Suppressor macrophage (primary cell): ENCODE results near the gene TAF6.
"Not testable (repeated sequence)": the region's sequence is repeated elsewhere in the genome, so short reads cannot be mapped to it uniquely, and the experiment has no call there.

Source experiments
- DNase-seq, 4 experiments: peaks; one replicate each; pipeline ENCODE4 v3.0.0-alpha.2; 2020 to 2022

The TAF6 gene

DNA sequence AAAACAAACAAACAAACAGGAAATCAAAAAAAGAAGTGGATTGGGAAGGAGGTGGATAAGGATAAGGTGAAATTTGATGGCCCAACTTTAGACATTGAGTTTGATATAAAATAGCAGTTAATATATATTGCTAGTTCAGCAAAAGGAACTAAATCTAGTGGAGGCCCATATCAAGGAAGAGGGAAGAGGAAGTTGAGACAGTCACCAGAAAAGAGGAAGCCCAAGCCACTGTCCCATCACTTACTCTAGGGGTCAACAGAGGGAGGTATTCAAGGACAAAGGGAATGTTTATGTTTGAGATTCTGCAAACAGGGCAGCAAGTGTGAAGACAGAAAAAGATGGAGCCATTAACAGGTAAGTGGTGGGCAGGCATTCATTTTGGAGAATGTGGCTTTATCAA lies 33.2 kb upstream of the TAF6 start:
- peak; percentile 66 to 87 (median 78) for DNase-seq

DNA sequence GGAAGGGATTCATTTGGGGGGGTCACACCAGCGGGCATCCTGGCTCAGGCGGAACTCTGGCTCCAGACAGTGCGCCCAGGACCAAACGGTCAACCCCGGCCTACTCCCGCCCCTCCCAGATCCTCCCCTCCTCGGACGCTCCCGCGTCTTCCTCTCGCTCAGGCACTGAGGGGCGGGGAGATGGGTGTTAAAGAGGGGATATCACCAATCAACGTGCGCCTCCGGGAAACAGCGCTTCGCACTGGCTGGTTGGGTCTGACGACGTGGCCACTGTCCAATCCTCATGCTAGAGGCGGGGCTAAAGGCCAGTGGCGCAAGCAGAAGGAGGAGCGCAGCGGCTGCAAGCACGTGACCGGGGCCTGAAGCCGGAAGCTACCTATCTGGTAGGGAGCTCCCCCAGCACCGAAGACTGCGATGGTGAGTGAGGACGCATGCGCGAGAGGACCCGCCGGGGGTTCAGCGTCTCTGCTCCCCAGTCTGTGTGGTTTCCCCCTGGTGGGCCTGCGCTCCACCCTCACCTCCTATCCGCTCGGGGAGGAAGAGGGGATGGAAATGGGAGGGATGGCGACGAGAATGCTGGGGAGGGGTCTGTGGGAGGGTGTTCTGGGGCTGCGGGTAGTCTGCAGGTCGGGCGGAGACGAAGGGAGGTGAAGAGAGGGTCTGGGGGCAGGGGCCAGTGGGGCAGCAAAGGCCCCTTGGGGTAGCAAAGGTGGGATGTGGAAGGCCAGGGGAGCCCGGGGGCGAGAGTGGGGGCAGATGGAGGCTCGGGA lies 29.6 kb upstream of the TAF6 start, which contains the start of gene LAMTOR4:
Gene LAMTOR4, plus strand, starts transcription at position 360 of the 770 bp plus-strand sequence. Its CDS starts 55 bp downstream, at position 415.
- DNase-seq = peak; percentile 98 to 99 (median 98)

DNA sequence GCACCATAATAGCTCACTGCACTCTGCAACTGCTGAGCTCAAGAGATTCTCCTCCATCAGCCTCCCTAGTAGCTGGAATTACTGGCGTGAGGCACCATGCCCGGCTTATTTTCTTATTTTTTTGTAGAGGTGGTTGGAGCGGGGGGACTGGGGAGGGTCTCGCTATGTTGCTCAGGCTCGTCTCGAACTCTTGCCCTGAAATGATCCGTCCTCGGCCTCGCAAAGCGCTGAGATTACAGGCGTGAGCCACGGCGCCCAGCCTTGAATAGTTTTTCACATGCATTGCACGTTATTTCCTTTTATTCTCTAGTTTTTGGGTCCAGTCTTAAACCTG lies 29.0 kb upstream of the TAF6 start:
- no peak for DNase-seq

DNA sequence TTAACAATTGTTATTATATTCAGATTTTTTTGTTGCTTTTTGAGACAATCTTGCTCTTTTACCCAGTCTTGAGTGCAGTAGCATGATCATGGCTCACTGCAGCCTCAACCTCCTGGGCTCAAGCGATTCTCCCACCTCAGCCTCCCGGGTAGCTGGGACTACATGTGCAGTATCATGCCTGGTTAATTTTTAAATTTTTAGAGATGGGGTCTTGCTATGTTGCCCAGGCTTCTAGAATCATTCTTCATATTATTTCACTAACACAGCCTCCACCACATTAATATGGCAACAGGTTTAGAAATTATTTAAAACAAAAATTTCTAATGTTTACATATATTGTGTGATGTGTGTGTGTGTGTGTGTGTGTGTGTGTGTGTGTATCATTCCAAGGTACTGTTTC lies 28.1 kb upstream of the TAF6 start:
- no peak for DNase-seq

DNA sequence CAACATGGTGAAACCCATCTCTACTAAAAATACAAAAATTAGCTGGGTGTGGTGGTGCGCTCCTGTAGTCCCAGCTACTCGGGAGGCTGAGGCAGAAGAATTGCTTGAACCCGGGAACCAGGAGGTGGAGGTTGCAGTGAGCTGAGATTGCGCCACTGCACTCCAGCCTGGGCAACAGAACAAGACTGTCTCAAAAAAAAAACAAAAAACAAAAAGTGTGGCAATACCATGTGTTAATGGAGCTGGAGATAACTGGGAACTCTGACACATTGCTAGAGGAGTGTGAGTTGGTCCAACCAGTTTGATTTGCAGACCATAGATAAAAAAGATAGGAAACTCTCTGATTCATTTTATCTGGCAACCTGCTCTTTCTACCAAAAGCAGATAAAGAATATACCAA lies 27.2 kb upstream of the TAF6 start:
- not testable (repeated sequence) for DNase-seq

DNA sequence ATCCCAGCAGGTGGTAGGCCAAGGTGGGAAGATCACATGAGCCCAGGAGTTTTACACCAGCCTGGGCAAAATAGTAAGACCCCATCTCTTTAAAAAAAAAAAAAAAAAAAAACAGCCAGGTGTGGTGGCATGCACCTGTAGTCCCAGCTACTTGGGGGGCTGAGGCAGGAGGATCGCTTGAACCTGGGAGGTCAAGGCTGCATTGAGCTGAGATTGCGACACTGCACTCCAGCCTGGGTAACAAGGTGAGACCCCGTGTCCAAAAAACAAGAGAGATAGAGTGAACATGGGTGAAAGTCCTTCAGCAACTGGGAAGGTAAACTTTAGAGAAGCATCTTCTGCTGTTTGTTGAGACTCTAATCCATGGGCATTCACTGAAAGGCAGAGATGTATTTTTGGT lies 23.3 kb upstream of the TAF6 start:
- no peak for DNase-seq

DNA sequence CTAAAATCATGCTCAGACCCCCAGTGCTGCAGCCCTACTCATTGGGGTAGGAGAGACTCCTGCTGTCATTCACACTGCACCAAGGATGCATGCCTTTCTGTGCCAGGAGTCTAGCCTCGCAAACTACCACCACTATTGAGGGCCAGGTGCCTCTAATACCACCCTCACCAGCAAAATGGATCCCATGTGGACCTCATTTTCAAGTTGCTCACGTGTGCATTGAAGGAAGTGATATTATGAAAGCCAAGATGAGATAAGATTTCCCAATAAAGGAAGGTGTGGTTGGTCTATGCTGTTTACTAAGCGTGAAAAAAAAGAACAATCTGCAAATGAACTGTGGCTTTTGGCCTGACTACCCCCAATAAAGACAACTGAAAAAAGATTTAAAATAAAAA lies 22.4 kb upstream of the TAF6 start:
- peak in 2 of 4 experiments; percentile 27 to 40 for DNase-seq

DNA sequence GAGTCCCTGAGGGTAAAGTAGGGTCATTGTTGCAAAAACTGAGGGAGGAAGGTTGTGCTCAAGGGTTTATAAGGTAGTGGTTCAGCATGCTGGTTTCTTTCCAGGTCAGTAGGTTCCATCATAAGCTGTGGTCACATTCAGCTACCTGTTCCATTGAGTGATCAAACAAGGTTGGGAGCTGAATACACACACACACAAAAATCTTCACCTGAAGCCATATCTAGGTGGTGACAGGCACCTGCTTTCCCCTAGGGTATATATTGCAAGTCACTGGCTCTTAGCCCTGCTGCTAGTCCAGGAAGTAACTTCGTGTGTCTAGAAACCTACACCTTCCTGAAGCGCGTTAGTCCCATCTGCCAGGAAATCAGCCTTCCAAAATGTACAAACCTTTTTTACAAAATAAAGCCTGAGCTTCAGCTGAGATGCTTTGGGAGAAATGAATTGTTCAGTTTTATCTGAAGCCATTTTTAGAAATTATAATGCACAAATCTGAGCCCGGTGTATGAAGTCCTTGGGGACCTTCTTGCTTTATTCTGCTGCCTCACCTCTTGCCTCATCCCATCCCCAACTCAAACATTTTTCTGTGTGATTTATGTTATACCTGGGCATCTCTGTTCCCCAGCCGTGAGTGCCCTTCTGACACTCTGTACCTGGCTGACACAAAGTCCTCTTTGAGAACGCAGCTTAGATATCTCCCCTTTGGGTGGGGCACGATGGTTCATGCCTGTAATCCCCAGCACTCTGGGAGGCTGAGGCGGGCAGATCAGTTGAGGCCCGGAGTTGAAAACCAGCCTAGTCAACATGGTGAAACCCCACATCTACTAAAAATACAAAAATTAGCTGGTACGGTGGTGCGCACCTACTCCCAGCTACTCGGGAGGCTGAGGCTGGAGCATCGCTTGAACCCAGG lies 18.9 kb upstream of the TAF6 start:
- DNase-seq = no peak

DNA sequence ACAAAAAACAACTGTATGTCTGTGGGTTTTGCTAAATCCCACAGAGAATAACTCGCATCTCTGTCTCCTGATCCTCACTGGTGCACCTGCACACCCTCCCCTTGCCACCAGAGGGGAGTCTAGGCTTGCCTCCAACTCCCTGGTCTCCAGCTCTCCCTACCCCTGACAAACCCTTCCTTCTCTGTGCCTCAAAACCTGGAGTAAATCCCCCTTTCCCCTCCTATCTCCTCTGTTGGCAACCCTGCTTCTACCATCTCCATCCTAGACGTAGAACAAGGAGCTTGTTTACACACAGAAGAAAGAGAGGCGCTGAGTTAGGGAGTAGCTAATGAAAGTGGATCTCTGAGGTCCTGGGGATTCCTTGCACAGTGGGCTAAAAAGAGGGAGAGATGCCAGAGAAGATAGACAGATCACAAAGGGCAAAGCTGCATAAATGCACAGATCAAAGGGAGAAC lies 13.6 kb upstream of the TAF6 start:
- DNase-seq = peak; percentile 76 to 84 (median 80)

DNA sequence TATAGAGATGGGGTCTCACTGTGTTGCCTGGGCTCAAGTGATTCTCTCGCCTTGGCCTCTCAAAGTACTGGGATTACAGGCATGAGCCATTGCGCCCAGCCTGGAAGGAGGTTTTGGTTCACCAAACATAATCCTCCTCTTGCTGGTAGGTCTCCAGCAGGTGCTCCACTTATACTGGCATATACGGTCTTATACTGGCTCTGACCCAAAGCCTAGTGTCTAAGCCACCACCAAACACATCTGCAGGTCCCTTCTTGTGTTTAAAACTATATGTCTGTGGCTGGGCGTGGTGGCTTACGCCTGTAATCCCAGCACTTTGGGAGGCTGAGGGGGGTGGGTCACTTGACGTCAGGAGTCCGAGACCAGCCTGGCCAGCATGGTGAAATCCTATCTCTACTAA lies 13.0 kb upstream of the TAF6 start:
- no peak for DNase-seq

DNA sequence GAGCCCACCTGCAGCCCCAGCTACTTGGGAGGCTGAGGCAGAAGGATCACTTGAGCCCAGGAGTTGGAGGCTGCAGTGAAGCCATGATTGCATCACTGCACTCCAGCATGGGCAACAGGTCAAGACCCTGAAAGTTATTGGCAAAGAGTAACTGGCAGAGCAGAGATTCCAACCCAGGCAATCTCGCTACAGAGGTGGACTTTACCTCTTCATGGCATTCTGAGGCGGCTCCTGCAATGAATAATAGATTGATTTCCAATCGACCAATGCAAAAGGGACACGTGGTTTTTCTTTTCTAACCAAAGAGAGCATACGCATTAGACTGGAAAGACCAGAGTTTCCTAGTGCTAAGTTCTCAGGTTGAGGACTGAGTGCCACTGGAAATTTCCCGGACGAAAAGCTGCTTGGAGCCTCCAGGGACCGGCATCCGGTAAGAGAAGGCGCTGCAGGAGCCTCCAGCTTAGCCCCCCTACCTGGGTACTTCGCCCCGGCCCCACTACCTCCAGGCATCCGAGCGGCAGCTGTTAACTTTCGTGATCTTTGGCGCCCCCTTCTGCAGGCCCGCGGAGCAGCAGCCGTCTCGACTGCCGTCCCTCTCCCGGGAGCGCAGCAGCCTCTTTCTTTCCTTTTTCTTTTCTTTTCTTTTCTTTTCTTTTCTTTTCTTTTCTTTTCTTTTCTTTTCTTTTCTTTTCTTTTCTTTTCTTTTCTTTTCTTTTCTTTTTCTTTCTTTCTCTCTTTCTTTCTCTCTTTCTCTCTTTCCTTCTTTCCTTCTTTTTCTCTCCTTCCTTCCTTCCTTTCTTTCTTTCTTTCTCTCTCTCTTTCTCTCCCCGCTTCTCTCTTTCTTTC lies 11.7 kb upstream of the TAF6 start:
- DNase-seq = peak; percentile 75 to 88 (median 84)

DNA sequence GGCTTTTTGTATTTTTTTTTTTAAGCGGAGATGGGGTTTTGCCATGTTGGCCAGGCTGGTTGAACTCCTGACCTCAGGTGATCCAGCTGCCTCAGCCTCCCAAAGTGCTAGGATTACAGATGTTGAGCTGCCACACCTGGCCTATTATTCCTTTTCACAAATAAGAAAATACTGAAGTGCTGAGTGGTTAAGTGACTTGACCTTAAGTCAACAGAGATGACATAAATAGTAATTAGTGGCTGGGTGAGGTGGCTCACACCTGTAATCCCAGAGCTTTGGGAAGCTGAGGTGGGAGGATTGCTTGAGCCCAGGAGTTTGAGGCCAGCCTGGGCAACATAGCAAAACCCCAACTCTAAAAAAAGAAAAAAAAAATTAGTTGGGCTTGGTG lies 11.1 kb upstream of the TAF6 start:
- not testable (repeated sequence) for DNase-seq

DNA sequence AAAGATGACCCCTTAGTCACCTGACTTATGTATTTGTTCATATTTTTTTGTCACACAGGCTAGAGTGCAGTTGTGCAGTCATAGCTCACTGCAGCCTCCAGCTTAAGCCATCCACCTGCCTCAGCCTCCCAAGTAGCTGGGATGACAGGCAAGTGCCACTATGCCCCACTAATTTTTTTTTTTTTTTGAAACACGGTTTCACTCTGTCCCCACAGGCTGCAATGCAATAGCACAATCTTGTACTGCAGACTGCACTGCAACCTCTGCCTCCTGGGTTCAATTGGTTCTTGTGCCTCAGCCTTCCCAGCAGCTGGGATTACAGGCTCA lies 9.4 kb upstream of the TAF6 start:
- DNase-seq = no peak

DNA sequence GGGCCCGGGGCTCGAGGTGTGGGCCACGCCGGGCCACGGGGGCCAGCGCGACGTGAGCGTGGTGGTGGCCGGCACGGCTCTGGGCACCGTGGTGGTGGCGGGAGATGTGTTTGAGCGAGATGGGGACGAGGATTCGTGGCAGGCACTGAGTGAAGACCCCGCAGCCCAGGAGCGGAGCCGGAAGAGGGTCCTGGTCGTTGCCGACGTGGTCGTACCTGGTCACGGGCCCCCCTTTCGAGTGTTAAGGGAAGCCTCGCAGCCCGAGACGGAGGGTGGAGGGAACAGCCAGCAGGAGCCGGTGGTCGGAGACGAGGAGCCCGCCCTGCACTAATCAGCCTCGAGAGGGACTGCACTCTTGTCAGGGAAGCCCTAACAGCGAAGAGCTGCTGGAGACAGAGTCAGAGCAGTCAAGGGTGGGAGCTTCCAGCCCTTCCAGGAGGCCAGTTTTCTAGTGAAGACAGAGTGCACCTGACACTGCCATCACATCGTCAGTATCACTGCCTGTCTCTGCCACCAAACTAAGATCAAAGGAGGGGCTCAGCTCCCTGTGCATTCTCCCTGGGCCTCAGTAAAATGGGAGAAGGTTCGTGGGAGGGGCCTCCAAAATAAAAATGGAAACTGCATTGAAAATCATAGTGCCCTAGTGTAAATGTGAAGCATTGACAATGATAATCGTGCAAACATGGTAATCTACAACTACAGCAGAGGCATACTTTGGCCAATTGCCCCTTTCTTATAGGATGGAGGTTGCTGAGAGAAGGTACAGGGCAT lies 8.9 kb upstream of the TAF6 start:
- peak in 1 of 4 experiments; percentile 14 for DNase-seq

DNA sequence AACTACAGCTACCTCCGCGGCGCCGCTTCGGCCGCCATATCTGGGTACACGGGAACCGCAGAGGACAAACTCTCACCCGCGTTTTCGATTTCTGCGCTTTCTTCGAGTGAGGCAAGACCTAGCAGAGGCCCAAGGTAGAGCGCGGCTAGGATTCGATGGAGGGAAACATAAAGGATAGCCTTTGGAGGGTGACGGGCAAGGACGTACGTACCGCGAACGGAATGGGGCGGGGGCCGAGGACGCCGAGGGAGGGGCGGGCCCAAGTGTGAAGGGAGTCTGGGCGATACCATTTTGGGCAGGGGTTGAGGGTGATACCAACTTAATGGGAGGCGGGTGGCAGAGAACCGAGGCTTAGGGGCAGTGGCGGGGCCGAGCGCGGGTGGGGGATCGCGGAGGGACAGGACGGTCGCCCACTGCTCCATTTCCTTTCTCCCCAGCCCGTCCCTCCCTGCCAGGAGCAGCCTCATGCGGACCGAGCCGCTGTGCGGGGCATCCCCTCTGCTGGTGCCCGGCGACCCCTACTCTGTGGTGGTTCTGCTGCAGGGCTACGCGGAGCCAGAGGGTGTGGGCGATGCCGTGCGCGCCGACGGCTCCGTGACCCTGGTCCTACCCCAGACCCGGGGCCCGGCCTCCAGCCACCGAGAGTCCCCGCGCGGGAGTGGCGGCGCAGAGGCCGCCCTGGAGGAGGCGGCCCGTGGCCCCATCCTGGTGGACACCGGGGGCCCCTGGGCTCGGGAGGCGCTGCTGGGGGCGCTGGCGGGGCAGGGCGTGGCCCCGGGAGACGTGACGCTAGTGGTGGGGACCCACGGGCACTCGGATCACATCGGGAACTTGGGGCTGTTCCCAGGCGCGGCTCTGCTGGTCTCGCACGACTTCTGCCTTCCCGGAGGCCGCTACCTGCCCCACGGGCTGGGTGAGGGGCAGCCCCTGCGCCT lies 8.0 kb upstream of the TAF6 start, which contains the start of gene MBLAC1:
Gene MBLAC1, plus strand, starts transcription at position 37 of the 935 bp plus-strand sequence. Its CDS starts 429 bp downstream, at position 466.
- peak; percentile 91 to 95 (median 94) for DNase-seq

DNA sequence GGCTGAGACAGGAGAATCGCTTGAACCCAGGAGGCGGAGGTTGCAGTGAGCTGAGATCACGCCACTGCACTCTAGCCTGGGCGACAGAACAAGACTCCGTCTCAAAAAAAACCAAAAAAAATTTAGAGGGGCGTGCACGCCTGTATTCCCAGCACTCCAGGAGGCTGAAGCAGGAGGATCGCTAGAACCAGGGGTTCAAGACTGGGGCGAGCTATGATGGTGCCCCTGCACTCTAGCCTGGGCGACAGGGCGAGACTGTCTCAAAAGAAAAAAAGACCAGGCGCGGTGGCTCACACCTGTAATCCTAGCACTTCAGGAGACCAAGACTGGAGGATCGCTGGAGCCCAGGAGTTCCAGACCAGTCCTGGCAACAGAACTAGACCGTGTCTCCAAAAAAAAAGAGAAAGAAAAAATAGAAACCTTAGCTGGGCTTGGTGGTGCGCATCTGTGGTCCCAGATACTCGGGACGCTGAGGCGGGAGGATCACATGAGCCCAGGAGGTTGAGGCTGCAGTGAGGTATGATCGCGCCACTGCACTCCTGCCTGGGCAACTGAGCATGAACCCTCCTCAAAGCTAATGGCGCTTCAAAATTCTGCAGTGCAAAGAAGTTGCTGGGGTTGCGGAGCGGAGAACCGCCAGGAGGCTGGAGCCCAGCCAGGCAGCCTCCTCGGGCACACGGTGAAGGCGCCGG lies 7.2 kb upstream of the TAF6 start:
- DNase-seq = no peak

DNA sequence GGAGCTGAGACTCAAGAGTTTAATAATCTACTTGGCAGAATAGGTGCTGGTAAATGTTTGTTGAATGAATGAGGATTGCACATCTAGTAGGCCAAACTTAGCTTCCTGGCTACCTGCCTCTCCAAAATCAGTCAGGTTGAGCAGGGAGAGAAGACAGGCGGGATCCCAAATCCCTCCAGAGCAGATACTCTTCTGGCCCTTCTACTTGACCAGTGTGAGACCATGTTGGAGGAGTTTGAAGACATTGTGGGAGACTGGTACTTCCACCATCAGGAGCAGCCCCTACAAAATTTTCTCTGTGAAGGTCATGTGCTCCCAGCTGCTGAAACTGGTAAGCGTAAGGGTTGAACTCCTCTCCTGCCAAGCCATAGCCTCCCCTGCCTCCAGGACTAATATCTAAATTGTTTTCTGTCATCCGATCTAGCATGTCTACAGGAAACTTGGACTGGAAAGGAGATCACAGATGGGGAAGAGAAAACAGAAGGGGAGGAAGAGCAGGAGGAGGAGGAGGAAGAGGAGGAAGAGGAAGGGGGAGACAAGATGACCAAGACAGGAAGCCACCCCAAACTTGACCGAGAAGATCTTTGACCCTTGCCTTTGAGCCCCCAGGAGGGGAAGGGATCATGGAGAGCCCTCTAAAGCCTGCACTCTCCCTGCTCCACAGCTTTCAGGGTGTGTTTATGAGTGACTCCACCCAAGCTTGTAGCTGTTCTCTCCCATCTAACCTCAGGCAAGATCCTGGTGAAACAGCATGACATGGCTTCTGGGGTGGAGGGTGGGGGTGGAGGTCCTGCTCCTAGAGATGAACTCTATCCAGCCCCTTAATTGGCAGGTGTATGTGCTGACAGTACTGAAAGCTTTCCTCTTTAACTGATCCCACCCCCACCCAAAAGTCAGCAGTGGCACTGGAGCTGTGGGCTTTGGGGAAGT lies 5.4 kb upstream of the TAF6 start:
- DNase-seq = no peak

DNA sequence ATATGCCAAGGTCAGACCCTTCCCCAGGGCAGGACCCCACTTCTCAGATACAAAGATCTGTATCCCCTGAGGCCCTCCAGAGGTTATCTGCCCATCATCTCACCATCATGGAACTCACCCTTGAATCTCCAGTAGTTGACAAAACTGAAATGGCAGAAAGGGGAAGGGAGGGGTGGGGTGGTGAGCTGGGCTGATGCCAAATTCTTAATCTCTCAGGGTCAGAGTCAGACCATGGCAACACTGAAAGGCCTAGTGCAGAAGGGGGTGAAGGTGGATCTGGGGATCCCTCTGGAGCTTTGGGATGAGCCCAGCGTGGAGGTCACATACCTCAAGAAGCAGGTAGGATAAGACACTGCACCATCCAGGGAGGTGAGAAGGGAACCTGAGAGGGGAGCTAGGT lies 3.4 kb upstream of the TAF6 start:
- no peak for DNase-seq

DNA sequence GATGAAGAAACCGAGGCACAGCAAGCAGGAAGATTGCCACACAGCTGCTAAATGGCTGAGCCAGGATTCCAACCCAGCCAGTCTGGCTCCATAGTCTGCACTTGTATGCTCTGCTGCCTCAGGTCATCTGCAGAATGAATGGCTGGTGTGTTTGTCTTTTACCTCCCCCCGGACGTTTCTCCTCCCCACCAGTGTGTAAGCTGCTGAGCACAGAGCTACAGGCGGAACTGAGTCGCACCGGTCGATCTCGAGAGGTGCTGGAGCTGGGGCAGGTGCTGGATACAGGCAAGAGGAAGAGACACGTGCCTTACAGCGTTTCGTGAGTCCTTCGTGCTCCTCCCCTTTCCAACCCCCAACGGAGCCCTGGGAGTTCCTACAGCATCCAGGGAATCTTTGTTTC lies 2.9 kb upstream of the TAF6 start:
- no peak for DNase-seq
